SKM-1 (cell line): ENCODE results near the gene SOWAHB.

Experiments used
- DNase-seq: peaks from one replicate; lab custom pipeline; 2025; ENCODE audit not compliant: unreplicated experiment; lab: John Stamatoyannopoulos, UW

The SOWAHB gene, protein sequence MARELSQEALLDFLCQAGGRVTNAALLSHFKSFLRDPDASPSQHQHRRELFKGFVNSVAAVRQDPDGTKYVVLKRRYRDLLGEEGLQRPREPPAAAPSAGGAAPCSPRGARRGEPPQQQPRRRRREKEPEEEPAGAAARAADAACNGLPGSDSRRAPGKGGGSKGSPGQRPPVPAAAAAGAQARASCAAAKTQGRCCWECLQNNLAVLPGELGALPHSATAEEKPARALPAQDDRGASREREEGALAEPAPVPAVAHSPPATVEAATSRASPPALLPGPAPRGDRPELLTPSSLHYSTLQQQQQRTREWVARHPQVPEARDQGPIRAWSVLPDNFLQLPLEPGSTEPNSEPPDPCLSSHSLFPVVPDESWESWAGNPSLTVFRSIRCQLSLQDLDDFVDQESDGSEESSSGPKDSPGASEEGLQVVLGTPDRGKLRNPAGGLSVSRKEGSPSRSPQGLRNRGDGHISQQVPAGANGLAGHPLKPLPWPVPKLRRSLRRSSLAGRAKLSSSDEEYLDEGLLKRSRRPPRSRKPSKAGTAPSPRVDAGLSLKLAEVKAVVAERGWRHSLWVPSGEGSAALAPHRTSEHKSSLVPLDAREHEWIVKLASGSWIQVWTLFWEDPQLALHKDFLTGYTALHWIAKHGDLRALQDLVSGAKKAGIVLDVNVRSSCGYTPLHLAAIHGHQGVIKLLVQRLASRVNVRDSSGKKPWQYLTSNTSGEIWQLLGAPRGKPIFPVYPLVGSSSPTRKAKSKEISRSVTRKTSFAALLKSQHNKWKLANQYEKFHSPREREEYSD

DNA sequence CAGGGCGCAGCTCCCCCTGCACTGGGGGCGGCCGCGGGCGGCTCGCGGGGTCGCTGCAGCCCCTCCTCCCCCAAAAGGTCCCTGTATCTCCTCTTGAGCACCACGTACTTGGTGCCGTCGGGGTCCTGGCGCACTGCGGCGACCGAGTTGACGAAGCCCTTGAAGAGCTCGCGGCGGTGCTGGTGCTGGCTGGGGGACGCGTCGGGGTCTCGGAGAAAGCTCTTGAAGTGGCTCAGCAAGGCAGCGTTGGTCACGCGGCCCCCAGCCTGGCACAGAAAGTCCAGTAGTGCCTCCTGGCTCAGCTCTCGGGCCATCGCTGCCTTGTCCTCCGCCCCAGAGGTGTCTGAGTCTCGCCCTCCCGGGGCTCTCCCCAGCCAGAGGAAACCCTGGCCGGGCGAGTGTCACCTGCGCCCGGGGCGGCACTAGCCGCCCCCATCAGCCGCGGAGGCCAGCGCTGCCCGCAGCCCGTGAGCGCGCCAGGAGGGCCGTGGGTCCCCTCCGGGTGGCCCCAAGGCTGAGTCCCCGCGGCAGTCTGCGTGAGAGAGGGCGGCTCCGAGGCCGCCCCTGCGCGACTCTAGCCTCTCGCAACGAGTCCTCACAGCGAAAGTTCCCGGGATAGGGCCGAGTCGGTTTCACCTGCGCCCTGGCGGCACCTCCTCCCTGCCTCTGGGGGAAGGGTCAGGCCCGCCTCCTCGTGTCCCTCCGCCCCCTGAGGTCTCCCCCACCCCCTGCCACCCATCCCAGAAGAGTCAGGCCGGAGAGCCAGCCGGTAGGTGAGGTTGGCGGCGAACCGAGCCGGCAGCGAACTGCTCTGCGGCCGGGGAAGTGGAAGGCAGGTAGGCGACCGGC, at the start of gene SOWAHB:
Gene SOWAHB (minus strand): TSS at position 609 of the 849 bp plus-strand sequence. CDS start 295 bp downstream, at position 314.
- DNase-seq: no peak

- DNase-seq: no peak
Measured at GRCh38 chr4:76947369-76947768, 49.4 kb upstream of the SOWAHB start.

DNA sequence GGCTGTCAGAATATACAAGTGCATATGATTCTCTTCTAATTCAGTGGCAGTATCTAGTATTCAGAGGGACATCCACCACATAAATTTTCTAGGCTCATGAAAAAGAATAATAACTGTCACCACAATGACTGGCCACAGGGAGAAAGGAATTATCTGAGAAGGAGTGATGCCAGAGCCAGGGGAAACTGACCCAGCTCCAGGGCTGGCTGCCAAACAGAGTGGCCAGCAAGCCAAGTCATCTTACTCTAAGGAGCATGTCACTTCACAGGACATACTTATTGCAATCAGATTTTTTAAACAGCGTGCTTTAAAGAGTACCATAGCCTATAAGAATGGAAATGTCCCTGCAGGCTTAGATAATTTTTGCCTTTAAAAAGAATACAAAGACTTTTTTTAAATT, 45.8 kb upstream of the SOWAHB start:
- DNase-seq: no peak

GRCh38 chr4:76943129-76943620, 45.2 kb upstream of the SOWAHB start:
- DNase-seq: no peak

DNA sequence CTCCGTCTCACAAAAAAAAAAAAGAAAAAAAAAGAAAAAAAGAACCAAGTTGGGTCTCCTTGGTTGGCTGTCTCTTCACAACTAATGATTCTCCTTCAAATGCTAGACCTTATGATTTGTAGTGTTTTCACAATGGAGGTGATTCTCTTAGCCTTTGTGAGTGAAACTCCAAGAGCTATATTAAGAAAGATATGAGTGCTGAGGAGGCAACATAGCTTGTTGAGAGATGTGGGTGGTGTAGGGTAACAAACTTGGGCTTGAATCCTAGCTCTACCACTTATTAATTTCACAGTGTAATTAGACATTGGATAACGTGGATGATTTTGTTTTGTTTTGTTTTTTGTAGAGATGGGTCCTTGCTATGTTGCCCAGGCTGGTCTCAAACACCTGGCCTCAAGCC, 41.2 kb upstream of the SOWAHB start:
- DNase-seq: no peak

DNA sequence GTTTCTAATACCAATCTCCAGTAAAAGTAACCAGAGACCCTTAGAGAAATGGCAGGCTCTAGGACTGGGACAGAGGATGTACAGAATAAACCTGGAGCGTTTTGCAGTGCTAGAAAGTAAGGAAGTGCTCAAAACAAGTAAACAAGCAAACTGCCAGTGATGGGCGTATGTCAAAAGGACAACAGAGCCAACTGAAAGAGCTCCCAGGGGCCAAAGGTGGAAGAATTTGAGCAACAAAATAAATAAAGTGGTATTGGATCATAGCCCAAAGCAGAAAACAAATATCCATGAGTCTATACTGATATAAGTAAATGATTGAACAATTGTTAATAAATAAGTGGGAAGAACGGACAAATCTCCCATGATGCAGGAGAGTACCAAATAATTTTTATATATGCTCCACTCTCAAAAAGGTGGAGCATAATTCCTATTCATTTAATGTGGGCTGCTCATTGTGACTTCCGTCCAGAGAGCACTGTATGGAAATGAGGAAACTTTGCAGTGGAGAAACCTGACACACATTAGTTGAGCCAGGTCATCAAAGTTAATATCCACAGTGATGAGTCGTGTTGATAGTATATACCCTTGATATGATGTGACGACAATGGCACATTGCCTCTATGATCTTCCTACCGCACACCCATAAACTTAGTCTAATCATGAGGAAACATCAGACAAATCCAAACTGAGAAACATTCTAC, 33.8 kb upstream of the SOWAHB start:
- no peak for DNase-seq

DNA sequence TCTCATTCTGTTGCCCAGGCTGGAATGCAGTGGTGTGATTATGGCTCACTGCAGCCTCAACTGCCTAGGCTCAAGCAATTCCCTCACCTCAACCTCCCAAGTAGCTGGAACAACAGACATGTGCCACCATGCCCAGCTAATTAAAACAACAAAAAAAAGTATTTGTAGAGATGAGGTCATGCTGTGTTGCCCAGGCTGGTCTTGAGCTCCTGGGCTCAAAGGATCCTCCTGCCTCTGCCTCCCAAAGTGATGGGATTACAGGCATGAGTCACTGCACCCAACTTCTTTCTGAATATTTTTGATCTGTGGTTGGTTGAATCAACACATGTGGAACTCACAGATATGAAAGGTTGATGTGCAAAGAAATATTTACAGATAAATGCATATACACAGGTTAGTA, 33.1 kb upstream of the SOWAHB start:
- no peak for DNase-seq

DNA sequence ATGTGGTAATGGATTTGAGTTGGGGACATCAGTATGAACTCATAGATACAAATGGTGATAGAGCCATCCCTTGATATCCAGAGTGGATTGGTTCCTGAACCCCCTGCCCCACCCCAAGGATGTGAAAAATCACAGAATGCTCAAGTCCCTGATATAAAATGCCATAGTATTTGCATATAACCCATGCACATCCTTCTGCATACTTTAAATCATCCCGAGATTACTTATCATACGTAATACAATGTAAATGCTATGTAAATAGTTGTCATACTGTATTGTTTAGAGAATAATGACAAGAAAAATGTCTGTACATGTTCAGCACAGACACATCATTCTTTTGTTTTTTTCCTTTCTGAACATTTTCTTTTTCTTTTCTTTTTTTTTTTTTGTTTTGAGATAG, 32.7 kb upstream of the SOWAHB start:
- DNase-seq: no peak

DNA sequence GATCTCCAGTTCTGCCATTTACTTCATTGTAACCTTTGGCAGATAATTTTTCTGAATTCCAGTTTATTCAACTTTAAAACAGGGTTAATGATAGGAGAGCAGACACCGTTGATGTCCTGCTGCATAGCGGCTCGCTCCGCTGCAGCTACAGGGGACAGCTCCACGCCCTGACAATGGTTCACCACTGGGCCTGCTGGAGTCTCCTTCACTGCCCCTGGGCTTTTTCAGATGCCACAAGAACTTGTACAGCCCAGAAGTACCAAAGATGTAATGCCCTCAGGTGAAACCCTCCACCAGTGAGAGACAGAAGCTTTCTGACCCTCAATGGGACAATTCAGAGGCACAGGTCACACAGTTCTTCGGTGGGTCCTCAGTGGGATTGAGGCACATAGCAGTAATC, 28.9 kb upstream of the SOWAHB start:
- DNase-seq: no peak

GRCh38 chr4:76923619-76924357, 25.8 kb upstream of the SOWAHB start:
- DNase-seq: no peak

DNA sequence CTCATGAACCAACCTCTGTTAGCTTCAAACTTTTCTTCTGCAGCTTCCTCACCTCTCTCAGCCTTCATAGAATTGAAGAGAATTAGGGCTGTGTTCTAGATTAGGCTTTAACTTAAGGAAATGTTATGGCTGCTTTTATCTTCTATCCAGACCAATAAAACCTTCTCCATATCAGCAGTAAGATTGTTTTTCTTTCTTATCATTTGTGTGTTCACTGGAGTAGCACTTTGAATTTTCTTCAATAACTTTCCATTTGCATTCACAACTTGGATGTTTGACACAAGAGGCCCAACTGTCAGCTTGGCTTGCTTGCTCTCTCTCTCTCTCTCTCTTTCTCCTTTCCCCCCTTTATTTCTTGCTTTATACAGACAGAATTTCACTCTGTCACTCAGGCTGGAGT, 22.8 kb upstream of the SOWAHB start:
- DNase-seq: no peak

- no peak for DNase-seq
Measured at GRCh38 chr4:76909711-76910110, 11.8 kb upstream of the SOWAHB start.

DNA sequence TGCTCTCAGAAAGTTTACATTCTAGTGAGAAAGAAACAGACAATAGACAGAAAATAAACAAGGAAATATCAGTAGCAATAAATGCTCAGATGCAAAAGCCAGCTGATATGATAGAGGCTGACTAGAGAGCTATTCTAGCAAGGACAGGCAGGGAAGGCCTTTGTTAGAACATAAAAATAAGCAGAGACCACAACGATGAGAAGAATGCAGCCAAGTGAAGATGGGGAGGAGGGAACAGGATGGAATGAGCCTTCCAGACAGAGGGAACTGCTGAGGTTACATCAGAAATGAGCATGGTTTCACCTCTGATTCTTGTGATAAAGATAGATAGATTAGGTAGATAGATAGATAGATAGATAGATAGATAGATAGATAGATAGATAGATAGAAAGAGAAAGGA, 7.6 kb upstream of the SOWAHB start:
- DNase-seq: no peak

DNA sequence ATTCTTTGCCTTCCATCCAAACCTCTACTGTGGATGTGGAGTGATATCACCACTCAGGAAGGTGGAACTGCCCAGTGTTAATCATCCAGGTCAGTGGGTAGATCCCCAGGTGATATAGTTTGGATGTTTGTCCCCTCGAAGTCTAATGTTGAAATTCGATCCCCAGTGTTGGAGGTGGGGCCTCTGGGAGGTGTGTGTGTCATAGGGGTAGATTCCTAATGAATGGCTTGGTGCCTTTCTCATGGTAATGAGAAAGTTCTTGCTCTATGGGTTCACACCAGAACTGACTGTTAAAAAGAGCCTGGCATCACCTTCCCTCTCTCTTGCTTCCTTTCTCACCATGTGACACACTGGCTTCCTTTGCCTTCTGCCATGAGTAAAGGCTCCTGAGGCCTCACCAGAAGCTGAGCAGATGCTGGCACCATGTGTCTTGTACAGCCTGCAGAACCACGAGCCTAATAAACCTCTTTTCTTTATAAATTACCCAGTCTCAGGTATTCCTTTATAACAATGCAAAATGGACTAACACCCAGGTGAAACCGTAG, 6.8 kb upstream of the SOWAHB start:
- no peak for DNase-seq

DNA sequence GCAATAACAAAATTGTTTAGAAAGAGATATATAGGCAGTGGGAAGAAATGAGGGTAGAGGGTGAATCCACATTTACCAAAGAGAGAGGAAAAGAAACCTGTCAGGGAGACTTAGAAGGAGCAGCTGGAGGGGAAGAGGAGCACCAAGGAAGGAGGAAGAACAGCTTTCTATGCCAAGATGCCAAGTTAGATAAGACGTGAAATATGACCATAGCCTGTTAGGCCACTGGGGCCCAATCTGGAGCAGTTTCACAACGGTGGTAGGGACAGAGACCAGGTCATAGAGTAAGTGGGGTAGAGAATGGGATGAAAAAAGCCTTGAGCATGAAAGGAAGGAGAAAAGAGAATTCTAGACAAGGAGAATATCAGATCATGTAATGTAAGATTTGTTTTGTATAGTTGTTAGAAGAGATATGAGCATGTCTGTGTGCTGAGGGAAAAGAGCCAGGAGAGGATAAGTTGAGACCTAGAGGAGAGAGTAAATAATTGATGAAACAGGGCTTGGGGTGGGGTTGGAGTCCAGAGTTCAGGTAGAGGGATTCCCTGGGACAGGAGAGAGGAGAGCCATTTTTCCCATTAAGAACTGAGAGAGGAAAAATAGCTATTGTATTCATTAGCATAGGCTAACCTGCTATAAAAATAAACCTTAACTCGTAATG, 4.4 kb upstream of the SOWAHB start:
- no peak for DNase-seq

GRCh38 chr4:76898949-76899645, 1.2 kb upstream of the SOWAHB start:
- no peak for DNase-seq

DNA sequence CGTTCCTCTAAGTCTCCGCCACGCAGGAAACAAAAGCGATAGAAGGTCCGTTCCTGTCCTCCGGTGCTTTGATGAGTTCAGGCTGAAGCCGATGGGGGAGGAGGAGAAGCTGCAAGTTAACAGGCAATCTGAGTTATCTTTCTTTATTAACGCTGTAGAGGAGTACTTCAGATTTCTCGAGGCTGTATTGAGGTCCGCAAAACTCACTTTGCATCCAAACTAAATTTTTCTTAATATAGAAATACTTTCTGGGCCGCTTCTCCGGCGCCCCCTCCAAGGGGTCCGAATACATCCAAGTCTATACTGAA, 395 bp upstream of the SOWAHB start:
- DNase-seq: no peak

- DNase-seq: no peak
Measured at GRCh38 chr4:76896614-76897535, 1.1 kb downstream of the SOWAHB start.
